Measurements from ENCODE around the gene DLG2. TPM values are rescaled to one million over a fixed set of nuclear protein-coding genes. Genes with fewer than 3 reads are reported as not detected.
A peak's percentile ranks its signal among the peaks of the same experiment; 100 is the strongest.

Gene DLG2
- total RNA-seq, 1 donor from 2014 or later: 5.9 TPM

GRCh38 chr11:83938148-83938547 lies 1689.0 kb downstream of the DLG2 start:
- Mint-ChIP-seq H3K4me3 (no peak overlapping the region), H3K27ac (no peak overlapping the region), H3K36me3 (no peaks in the 10 kb centered on the region), H3K27me3 (no peaks in the 10 kb centered on the region), H3K9me3 (no peaks in the 10 kb centered on the region), H3K4me1 (ENCODE audit: unreplicated experiment) (no peaks in the 10 kb centered on the region)
- no peak for DNase-seq (ENCODE audit: extremely low spot score, unreplicated experiment)
- TF ChIP-seq CTCF (conservative IDR thresholded peaks at IDR 0.05): no peak

- Mint-ChIP-seq H3K9me3 (no peaks in the 10 kb centered on the region), H3K27me3 (no peaks in the 10 kb centered on the region), H3K4me1 (ENCODE audit: unreplicated experiment) (no peaks in the 10 kb centered on the region), H3K4me3 (no peak overlapping the region), H3K36me3 (no peaks in the 10 kb centered on the region), H3K27ac (no peak overlapping the region)
- TF ChIP-seq CTCF (conservative IDR thresholded peaks at IDR 0.05): no peak
- DNase-seq (ENCODE audit: extremely low spot score, unreplicated experiment): no peak
Observed at GRCh38 chr11:83933008-83933407, 1694.1 kb downstream of the DLG2 start.

GRCh38 chr11:83927422-83927821 lies 1699.7 kb downstream of the DLG2 start:
- Mint-ChIP-seq H3K4me3 (no peak overlapping the region), H3K9me3 (no peaks in the 10 kb centered on the region), H3K36me3 (no peaks in the 10 kb centered on the region), H3K4me1 (ENCODE audit: unreplicated experiment) (peaks cover 18% of the 10 kb centered on the region), H3K27me3 (no peaks in the 10 kb centered on the region), H3K27ac (no peak overlapping the region)
- DNase-seq (ENCODE audit: extremely low spot score, unreplicated experiment): no peak
- no peak for TF ChIP-seq CTCF (conservative IDR thresholded peaks at IDR 0.05)

- Mint-ChIP-seq H3K27me3 (no peaks in the 10 kb centered on the region), H3K4me3 (no peak overlapping the region), H3K4me1 (ENCODE audit: unreplicated experiment) (peaks cover 23% of the 10 kb centered on the region), H3K36me3 (no peaks in the 10 kb centered on the region), H3K27ac (no peak overlapping the region), H3K9me3 (no peaks in the 10 kb centered on the region)
- TF ChIP-seq CTCF (conservative IDR thresholded peaks at IDR 0.05): no peak
- DNase-seq (ENCODE audit: extremely low spot score, unreplicated experiment): no peak
Observed at GRCh38 chr11:83924795-83925542, 1702.2 kb downstream of the DLG2 start.

- DNase-seq (ENCODE audit: extremely low spot score, unreplicated experiment): no peak
- no peaks in the 10 kb centered on the region for H3K9me3 Mint-ChIP-seq
- H3K27ac Mint-ChIP-seq: peak overlapping the region; percentile 14
- H3K4me1 Mint-ChIP-seq (ENCODE audit: unreplicated experiment): peaks cover 23% of the 10 kb centered on the region
- TF ChIP-seq CTCF (conservative IDR thresholded peaks at IDR 0.05): no peak
- H3K4me3 Mint-ChIP-seq: no peak overlapping the region
- no peaks in the 10 kb centered on the region for H3K36me3 Mint-ChIP-seq
- no peaks in the 10 kb centered on the region for H3K27me3 Mint-ChIP-seq
Observed at GRCh38 chr11:83923961-83924360, 1703.2 kb downstream of the DLG2 start.
